ENCODE results near the gene CYB561D2.

DNA sequence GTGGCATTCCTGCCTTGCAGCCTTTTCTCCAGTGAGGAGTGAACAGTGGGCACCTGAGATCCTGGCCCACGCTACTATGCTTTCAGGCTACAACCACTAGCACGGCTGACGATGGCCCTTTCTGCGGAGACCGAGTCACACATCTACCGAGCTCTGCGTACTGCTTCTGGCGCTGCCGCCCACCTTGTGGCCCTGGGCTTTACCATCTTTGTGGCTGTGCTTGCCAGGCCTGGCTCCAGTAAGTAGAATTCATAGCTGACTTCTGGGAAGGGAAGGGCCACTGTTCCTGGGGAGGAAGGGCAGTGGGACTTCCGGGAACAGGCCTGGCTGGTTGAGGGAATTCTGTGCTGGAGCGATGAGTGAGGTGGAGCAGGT is 648 bp downstream of the CYB561D2 start:
- TF ChIP-seq CTCF (IDR thresholded peaks at IDR 0.05; ENCODE audit: insufficient read depth, low read length, poor library complexity, severe bottlenecking) (no peak), EZH2phosphoT487 (conservative IDR thresholded peaks at IDR 0.05; ENCODE audit: low read length) (no peak)

Measured in SU-DHL-6 (cell line).